ENCODE results near the gene ZKSCAN5.

DNA sequence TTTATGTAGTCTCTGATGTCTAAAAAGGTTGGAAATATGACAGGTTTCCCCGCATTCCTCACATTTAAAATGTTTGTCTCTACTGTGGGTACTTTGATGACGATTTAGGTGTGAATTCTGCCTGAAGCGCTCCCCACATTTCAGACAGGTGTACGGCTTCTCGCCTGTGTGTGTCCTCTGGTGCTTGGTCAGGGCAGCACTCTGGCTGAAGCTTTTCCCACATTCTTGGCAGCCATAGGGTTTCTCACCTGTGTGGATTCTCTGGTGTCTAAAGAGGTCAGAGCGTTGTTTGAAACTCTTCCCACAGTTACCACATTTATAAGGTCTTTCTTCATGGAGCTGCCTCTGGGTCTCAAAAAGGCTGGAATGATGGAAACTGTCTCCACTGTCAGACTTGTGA lies 10.6 kb upstream of the ZKSCAN5 start:
- TF ChIP-seq, protein P1, sequence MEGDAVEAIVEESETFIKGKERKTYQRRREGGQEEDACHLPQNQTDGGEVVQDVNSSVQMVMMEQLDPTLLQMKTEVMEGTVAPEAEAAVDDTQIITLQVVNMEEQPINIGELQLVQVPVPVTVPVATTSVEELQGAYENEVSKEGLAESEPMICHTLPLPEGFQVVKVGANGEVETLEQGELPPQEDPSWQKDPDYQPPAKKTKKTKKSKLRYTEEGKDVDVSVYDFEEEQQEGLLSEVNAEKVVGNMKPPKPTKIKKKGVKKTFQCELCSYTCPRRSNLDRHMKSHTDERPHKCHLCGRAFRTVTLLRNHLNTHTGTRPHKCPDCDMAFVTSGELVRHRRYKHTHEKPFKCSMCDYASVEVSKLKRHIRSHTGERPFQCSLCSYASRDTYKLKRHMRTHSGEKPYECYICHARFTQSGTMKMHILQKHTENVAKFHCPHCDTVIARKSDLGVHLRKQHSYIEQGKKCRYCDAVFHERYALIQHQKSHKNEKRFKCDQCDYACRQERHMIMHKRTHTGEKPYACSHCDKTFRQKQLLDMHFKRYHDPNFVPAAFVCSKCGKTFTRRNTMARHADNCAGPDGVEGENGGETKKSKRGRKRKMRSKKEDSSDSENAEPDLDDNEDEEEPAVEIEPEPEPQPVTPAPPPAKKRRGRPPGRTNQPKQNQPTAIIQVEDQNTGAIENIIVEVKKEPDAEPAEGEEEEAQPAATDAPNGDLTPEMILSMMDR (IDR thresholded peaks at IDR 0.05), result no peak
- TF ChIP-seq POLR2AphosphoS5 (IDR thresholded peaks at IDR 0.05) (no peak), POLR2A (IDR thresholded peaks at IDR 0.05; ENCODE audit: low read depth) (no peak), EP300 (IDR thresholded peaks at IDR 0.05) (no peak)

Data from esophagus muscularis mucosa (tissue), 4 donors.